Measurements from ENCODE around the gene SLC25A23. TPM values are rescaled to one million over a fixed set of nuclear protein-coding genes. Genes with fewer than 3 reads are reported as not detected.

The SLC25A23 gene
- total and polyA plus RNA-seq, 2 of the 8 experiments (the other 6 are each of a cell fraction or from before 2014, with no cell fraction given) = 18.0 to 48.1 TPM

DNA sequence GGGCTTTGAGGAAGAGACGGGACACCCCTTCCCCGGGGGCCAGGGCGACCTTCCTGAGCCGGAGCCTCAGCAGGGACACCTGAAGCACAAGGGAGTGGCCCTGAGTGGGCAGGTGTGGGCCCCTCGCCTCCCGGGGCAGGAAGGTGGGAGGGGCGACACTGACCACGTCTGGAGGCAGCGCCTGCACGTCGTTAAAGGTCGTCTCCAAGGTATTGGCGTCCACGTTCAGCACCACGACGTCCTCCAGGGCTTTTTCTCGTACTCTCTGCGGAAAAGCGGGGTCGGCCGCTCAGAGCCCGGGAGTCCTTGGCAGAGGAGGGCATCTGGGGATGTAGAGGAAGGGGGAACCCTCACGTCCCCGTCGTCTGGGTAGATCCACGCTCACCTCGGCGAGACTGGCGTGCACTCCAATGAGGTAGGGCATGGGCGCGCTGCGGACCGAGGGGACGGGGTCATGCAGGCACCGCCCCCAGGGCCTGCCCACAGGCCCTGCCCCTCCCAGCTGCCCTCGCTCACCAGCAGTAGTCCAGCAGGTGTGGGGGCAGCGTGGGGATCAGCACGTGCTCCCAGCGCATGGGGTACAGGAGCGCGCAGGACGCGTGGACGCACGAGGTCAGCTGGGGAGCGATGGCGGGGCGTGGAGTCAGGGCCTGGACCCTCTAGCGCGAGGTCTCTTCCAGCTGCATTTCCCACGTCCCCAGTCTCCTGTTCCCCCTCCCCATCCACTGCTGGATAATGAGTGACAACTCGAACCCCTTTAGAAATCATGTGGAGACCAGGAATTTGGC is 15.9 kb upstream of the SLC25A23 start (continued):
- TF ChIP-seq USF2 (IDR thresholded peaks at IDR 0.05; ENCODE audit: low read length) (no peak), HDAC2 (IDR thresholded peaks at IDR 0.05; ENCODE audit: borderline replicate concordance in 1 of 2, low read depth in 2 of 2, low read length in 2 of 2) (no peak; a peak in 1 of 4 replicates), RNF2 (IDR thresholded peaks at IDR 0.05; ENCODE audit: borderline replicate concordance, low read depth, low read length, missing control alignments, poor library complexity, severe bottlenecking) (no peak), BACH1 (IDR thresholded peaks at IDR 0.05; ENCODE audit: low read length) (no peak), JUND (IDR thresholded peaks at IDR 0.05; ENCODE audit: low read length) (no peak), RFX5 (IDR thresholded peaks at IDR 0.05; ENCODE audit: borderline replicate concordance, low read depth, low read length) (no peak), SUZ12 (IDR thresholded peaks at IDR 0.05; ENCODE audit: low read length) (no peak), TAF7 (optimal IDR thresholded peaks at IDR 0.05; ENCODE audit: borderline replicate concordance, low read depth, low read length) (no peak), BCL11A (IDR thresholded peaks at IDR 0.05; ENCODE audit: low read depth in 2 of 2, low read length in 2 of 2) (no peak), ASH2L (IDR thresholded peaks at IDR 0.05; ENCODE audit: low read length) (peak; percentile 71), NRF1 (IDR thresholded peaks at IDR 0.05; ENCODE audit: low read depth, low read length) (no peak), SP1 (IDR thresholded peaks at IDR 0.05; ENCODE audit: low read depth, low read length) (no peak), SP2 (IDR thresholded peaks at IDR 0.05; ENCODE audit: low read length) (no peak), BRCA1 (IDR thresholded peaks at IDR 0.05; ENCODE audit: low read depth, low read length) (no peak), EP300 (IDR thresholded peaks at IDR 0.05; ENCODE audit: borderline replicate concordance in 1 of 2, low read depth in 2 of 2, low read length in 2 of 2) (no peak), KDM4A (IDR thresholded peaks at IDR 0.05; ENCODE audit: low read depth, low read length, severe bottlenecking) (peak; percentile 87), FOSL1 (IDR thresholded peaks at IDR 0.05; ENCODE audit: insufficient read depth, low read depth, low read length) (no peak), PHF8 (conservative IDR thresholded peaks at IDR 0.05; ENCODE audit: low read depth, low read length) (0 out of 2 replicates have a peak, but pooled peaks have one; percentile 23), CTBP2 (IDR thresholded peaks at IDR 0.05; ENCODE audit: borderline replicate concordance, insufficient read depth, insufficient read length, low read length) (no peak), CBX8 (IDR thresholded peaks at IDR 0.05; ENCODE audit: borderline replicate concordance, low read depth, low read length) (no peak), TAF1 (IDR thresholded peaks at IDR 0.05; ENCODE audit: low read depth, low read length) (peak; percentile 22; the same call in 1 of the 2 replicates), POLR2A (IDR thresholded peaks at IDR 0.05; ENCODE audit: control extremely low read depth in 1 of 2, low read depth in 2 of 2, low read length in 2 of 2) (peak in 1 of 2 experiments; percentile 18; a peak in 1 of 3 replicates)
